MM.1S (cell line): ENCODE measurements around the gene TKT.

Experiments used
- DNase-seq: peaks from one replicate; pipeline ENCODE4 v3.0.0-alpha.2; 2015
- H2AFZ ChIP-seq: fragments of 300-600 bp; sonication (generic); 2 replicates; pipeline ENCODE4 v1.6.0; 2016; ENCODE audit warnings: antibody characterized with exemption, low read length
- H3F3A ChIP-seq: fragments of 300-600 bp; sonication (generic); 2 replicates; pipeline ENCODE4 v1.6.1; 2016; ENCODE audit warnings: mild to moderate bottlenecking, antibody characterized with exemption, low read length, moderate library complexity, mixed read lengths; ENCODE audit not compliant: insufficient read depth
- H3K27ac ChIP-seq: fragments of 300-600 bp; sonication (generic); 2 replicates; pipeline ENCODE4 v1.5.1; 2016; ENCODE audit warnings: mild to moderate bottlenecking, low read length
- H3K27me3 ChIP-seq: fragments of 300-600 bp; sonication (generic); replicated peaks from 2 replicates; pipeline ENCODE4 v1.6.0; 2016; ENCODE audit warnings: low read length; ENCODE audit not compliant: insufficient read depth
- H3K36me3 ChIP-seq: fragments of 300-600 bp; sonication (generic); replicated peaks from 2 replicates; pipeline ENCODE4 v1.6.1; 2016; ENCODE audit warnings: mild to moderate bottlenecking, low read length, mixed read lengths; ENCODE audit not compliant: insufficient read depth
- H3K4me1 ChIP-seq: fragments of 300-600 bp; sonication (generic); 2 replicates; pipeline ENCODE4 v1.6.1; 2016; ENCODE audit warnings: low read length, mixed read lengths
- H3K4me2 ChIP-seq: fragments of 300-600 bp; sonication (generic); 2 replicates; pipeline ENCODE4 v1.6.0; 2016; ENCODE audit warnings: low read depth, low read length
- H3K4me3 ChIP-seq: fragments of 300-600 bp; sonication (generic); 2 replicates; pipeline ENCODE4 v1.5.1; 2016; ENCODE audit warnings: low read length, mixed read lengths
- H3K79me2 ChIP-seq: fragments of 300-600 bp; sonication (generic); 2 replicates; pipeline ENCODE4 v1.6.1; 2016; ENCODE audit warnings: mixed run types, low read length, mixed read lengths
- H3K9ac ChIP-seq: fragments of 300-600 bp; sonication (generic); 2 replicates; pipeline ENCODE4 v1.6.1; 2016; ENCODE audit warnings: low read length, mixed read lengths
- H3K9me2 ChIP-seq: fragments of 300-600 bp; sonication (generic); replicated peaks from 2 replicates; pipeline ENCODE4 v1.6.1; 2016; ENCODE audit warnings: mild to moderate bottlenecking, low read length, mixed read lengths; ENCODE audit not compliant: insufficient read depth
- H3K9me3 ChIP-seq: fragments of 300-600 bp; sonication (generic); replicated peaks from 2 replicates; pipeline ENCODE4 v1.6.1; 2016; ENCODE audit warnings: mild to moderate bottlenecking, low read length, mixed read lengths; ENCODE audit not compliant: insufficient read depth
- H4K20me1 ChIP-seq: fragments of 300-600 bp; sonication (generic); 2 replicates; pipeline ENCODE4 v1.6.1; 2016; ENCODE audit warnings: mild to moderate bottlenecking, low read length, moderate library complexity, mixed read lengths; ENCODE audit not compliant: insufficient read depth
- CTCF ChIP-seq: fragments of 300-600 bp; sonication (generic); IDR thresholded peaks from 2 replicates; pipeline ENCODE4 v1.5.1; 2016; ENCODE audit warnings: antibody characterized with exemption, low read length, mixed read lengths
- EZH2 ChIP-seq: fragments of 300-600 bp; sonication (generic); optimal IDR thresholded peaks from 2 replicates; pipeline ENCODE3; 2017; ENCODE audit warnings: low read depth, mild to moderate bottlenecking, antibody characterized with exemption, low read length, mixed read lengths
- EZH2phosphoT487 ChIP-seq: fragments of 300-600 bp; sonication (generic); IDR thresholded peaks from 2 replicates; pipeline ENCODE4 v1.6.1; 2018; ENCODE audit warnings: antibody characterized with exemption, low read length

The TKT gene

DNA sequence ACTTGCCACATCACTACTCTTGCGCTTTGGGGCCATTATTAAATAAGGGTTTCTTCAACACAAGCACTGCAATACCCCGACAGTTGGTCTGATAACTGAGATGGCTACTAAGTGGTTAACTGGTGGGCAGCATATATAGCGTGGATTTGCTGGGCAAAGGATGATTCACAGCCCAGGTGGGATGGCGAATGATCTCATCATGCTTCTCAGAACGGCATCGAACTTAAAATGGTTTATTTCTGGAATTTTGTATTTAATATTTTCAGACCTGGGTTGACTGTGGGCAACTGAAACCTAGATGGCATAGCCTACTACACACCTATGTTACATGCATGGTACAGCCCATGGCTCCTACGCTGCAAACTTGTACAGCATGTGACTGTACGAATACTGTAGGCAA, 26.8 kb upstream of the TKT start:
- H3K36me3 ChIP-seq = no peaks in the 10 kb centered on the region
- no peaks in the 10 kb centered on the region for H3K79me2 ChIP-seq
- no peak overlapping the region for H3K27ac ChIP-seq
- H3K9me3 ChIP-seq = no peaks in the 10 kb centered on the region
- H2AFZ ChIP-seq = no peak overlapping the region
- DNase-seq = no peak
- no peak overlapping the region for H3K9ac ChIP-seq
- no peaks in the 10 kb centered on the region for H3F3A ChIP-seq
- no peak for TF ChIP-seq EZH2phosphoT487
- TF ChIP-seq EZH2 = no peak
- no peak for TF ChIP-seq CTCF
- H3K27me3 ChIP-seq = no peaks in the 10 kb centered on the region
- no peaks in the 10 kb centered on the region for H4K20me1 ChIP-seq
- H3K4me3 ChIP-seq = no peak overlapping the region
- no peaks in the 10 kb centered on the region for H3K4me1 ChIP-seq
- no peaks in the 10 kb centered on the region for H3K9me2 ChIP-seq
- no peak overlapping the region for H3K4me2 ChIP-seq

DNA sequence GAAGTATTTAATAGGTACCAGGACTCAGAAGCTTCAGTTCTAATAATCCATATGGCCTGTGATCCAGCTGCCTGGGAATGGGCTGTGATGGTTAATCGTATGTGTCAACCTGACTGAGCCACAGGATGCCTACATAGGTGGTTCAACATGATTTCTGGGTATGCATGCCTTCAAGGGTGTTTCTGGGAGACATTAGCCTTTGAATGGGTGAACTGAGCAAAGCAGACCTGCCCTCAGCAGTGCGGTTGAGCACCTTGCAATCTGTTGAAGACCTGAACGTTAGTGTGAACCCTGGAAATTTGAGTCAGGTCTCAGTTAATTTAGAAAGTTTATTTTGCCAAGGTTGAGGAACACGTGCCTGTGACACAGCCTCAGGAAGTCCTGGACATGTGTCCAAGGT, 22.8 kb upstream of the TKT start:
- no peak for TF ChIP-seq CTCF
- no peak overlapping the region for H3K9ac ChIP-seq
- H3K27me3 ChIP-seq = no peaks in the 10 kb centered on the region
- no peaks in the 10 kb centered on the region for H3K79me2 ChIP-seq
- no peaks in the 10 kb centered on the region for H3F3A ChIP-seq
- no peak for DNase-seq
- no peaks in the 10 kb centered on the region for H3K36me3 ChIP-seq
- H3K9me2 ChIP-seq = no peaks in the 10 kb centered on the region
- no peak overlapping the region for H3K27ac ChIP-seq
- no peaks in the 10 kb centered on the region for H4K20me1 ChIP-seq
- no peak overlapping the region for H2AFZ ChIP-seq
- H3K4me3 ChIP-seq = no peak overlapping the region
- H3K4me1 ChIP-seq = no peaks in the 10 kb centered on the region
- H3K9me3 ChIP-seq = no peaks in the 10 kb centered on the region
- H3K4me2 ChIP-seq = no peak overlapping the region

- no peaks in the 10 kb centered on the region for H3K27me3 ChIP-seq
- peaks cover 8% of the 10 kb centered on the region for H3K4me1 ChIP-seq
- H3K4me3 ChIP-seq = no peak overlapping the region
- no peak overlapping the region for H3K9ac ChIP-seq
- no peaks in the 10 kb centered on the region for H3K79me2 ChIP-seq
- H3K9me2 ChIP-seq = no peaks in the 10 kb centered on the region
- peaks cover 8% of the 10 kb centered on the region for H3F3A ChIP-seq
- no peaks in the 10 kb centered on the region for H3K9me3 ChIP-seq
- H3K4me2 ChIP-seq = no peak overlapping the region
- H3K27ac ChIP-seq = no peak overlapping the region
- TF ChIP-seq EZH2 = no peak
- TF ChIP-seq CTCF = no peak
- TF ChIP-seq EZH2phosphoT487 = no peak
- no peaks in the 10 kb centered on the region for H3K36me3 ChIP-seq
- DNase-seq = no peak
- no peak overlapping the region for H2AFZ ChIP-seq
- H4K20me1 ChIP-seq = no peaks in the 10 kb centered on the region
Measured at GRCh38 chr3:53274938-53275605, 19.2 kb upstream of the TKT start.
